Fibroblast of mammary gland (primary cell): Measurements from ENCODE around the gene SLC27A4.

Experiments
- DNase-seq: peaks from one replicate; pipeline ENCODE4 v3.0.0-alpha.2; 2010; ENCODE audit warnings: low read depth
- H3K4me3 ChIP-seq: 2 replicates; pipeline ENCODE4 v1.5.1; 2011; ENCODE audit warnings: low read depth, mild to moderate bottlenecking, low read length, moderate library complexity; ENCODE audit not compliant: control insufficient read depth
- CTCF ChIP-seq: conservative IDR thresholded peaks from 2 replicates; pipeline ENCODE4 v1.5.1; 2011; ENCODE audit warnings: low read depth, low read length, inconsistent platforms; ENCODE audit not compliant: control insufficient read depth, insufficient read depth

Gene SLC27A4

GRCh38 chr9:128340691-128341434, 536 bp downstream of the SLC27A4 start:
- H3K4me3 ChIP-seq, result peak overlapping the region; percentile 72
- DNase-seq, result no peak
- no peak for TF ChIP-seq CTCF

GRCh38 chr9:128341435-128341849, 1.1 kb downstream of the SLC27A4 start:
- peak; percentile 73 for TF ChIP-seq CTCF
- H3K4me3 ChIP-seq, result peak overlapping the region; percentile 72
- DNase-seq, result peak; percentile 73

- no peak for DNase-seq
- TF ChIP-seq CTCF, result no peak
- H3K4me3 ChIP-seq, result no peak overlapping the region
Observed at GRCh38 chr9:128342971-128343680, 2.8 kb downstream of the SLC27A4 start.

GRCh38 chr9:128343855-128344254, 3.5 kb downstream of the SLC27A4 start:
- DNase-seq, result no peak
- TF ChIP-seq CTCF, result no peak
- no peak overlapping the region for H3K4me3 ChIP-seq

GRCh38 chr9:128344931-128345605, 4.7 kb downstream of the SLC27A4 start:
- no peak for DNase-seq
- no peak overlapping the region for H3K4me3 ChIP-seq
- no peak for TF ChIP-seq CTCF

GRCh38 chr9:128349125-128349524, 8.8 kb downstream of the SLC27A4 start:
- DNase-seq, result no peak
- H3K4me3 ChIP-seq, result no peak overlapping the region
- no peak for TF ChIP-seq CTCF
